T-helper 2 cell (primary cell): Measurements from ENCODE around the gene ALOX12B.
A peak's percentile ranks its signal among the peaks of the same experiment; 100 is the strongest.

Source experiments
- DNase-seq, 5 experiments: peaks; one replicate each; pipeline versions ENCODE4 v3.0.0 to v3.0.0-alpha.2; 2012 to 2022
- total RNA-seq, 2 donors: gene quantifications; one replicate each; lab custom pipeline; 2026; lab: John Stamatoyannopoulos, UW

ALOX12B gene
- total RNA-seq = 0 to 0.07 reads per million in 2 donors

GRCh38 chr17:8087075-8087951 is at the start of gene ALOX12B:
ALOX12B (minus strand) TSS chr17:8087716; CDS start chr17:8087442, 274 bp downstream.
- DNase-seq = no peak

DNA sequence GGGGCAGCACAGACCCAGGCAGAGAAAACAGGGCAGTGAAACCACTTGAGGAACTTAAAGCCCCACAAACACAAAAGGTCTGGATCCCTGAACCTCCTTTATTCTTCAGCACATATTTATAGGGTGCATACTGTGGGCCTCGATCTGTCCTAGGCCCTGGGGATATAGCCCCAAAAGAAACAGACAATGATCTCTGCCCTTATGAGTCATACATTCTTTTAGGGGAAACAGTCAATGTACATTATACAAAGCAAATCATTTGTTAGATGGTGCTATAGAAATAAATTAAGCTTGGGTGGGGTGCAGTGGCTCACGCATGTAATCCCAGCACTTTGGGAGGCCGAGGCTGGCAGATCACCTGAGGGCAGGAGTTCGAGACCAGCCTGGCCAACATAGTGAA is 46.4 kb upstream of the ALOX12B start:
- DNase-seq = no peak

DNA sequence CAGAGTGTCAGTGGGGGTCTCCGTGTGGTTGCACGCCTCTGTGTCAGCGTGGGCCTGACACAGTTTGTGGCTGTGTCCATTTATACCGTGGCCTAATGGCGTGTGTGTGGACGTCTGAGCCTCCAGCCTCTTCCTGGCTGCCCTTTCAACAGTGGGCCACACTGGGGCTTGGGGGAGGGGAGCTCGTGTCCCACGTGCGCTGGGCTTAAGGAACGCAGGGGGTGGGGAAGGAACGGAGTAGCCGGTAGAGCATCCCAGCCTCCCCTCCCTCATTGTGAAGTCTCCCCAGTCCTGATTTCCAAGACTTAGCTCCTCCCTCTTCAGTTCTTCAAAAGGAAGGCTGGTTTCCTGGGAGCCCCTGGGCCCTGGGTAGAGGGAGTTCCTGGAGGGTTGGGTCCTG is 45.9 kb upstream of the ALOX12B start:
- no peak for DNase-seq

DNA sequence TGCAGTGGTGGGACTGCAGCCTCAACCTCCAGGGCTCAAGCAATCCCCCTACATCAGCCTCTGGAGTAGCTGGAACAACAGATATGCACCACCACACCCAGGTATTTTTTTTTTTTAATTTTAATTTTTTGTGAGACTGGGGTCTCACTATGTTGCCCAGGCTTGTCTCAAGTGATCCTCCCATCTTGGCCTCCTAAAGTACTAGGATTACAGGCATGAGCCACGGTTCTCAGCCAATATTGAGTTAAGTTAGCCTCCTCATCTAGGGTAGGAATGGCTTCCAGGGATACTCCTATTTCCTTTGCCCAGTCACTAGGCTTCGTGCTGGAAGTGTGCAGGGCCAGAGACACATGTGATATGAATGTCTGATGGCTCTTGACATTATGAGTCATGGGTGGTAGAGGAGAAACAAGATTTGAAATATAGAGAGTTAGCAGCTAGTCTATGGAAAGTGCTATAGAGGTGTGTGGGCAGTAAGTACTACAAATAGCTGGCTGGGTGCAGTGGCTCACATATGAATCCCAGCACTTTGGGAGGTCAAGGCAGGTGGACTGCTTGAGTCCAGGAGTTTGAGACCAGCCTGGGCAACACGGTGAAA is 44.4 kb upstream of the ALOX12B start:
- no peak for DNase-seq

DNA sequence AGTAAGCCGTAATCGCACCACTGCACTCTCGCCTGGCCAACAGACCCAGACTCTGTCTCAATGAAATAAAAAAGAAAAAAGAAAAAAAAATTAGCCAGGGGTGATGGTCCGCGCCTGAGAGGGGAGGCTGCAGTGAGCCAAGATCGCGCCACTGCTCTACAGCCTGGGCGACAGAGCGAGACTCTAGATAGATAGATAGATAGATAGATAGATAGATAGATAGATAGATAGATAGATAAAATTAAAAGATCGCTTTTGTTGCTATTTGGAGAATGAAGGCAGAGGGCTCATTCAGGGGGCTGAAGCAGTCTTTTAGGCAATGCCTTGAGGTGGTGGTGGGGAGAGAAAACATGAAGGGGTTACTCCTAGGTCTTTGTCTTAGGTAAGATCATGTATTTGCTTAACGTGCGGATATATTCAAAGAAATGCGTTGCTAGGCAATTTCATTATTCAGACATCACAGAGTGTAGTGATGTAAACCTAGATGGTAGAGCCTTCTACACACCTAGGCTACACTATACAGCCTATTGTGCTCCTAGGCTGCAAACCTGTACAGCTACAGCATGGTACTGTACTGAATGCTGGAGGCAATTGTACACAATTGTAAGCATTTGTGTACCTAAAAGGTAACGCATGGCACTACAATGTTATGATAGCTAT is 40.7 kb upstream of the ALOX12B start:
- DNase-seq = no peak

DNA sequence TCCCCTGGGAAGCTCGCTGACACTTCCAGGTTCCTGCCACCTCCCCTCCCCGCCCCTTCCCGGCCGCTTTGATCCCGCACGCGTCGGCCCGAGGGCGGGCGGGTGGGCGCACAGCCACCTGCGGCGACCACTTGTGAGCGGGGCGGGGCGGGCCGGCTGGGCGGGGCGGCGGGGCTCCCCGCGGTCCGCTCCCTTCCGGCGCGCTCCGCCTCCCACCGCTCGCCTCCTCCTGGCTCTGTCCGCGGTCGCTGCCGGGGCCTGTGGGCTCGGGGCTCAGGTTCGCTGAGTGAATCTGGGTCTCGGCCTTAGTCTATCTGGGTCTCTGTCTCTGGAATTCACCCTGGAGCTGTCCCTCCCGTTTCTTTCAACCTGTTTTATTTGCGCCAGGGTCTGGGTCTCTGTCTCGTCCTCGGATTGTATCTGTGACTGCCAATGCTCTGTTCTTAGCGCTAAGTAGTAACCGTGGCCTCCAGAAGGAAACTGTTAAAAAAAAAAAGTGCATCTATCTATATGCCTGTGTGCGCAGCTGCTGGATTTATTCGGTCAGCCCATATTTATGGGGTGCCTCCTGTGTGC is 39.1 kb upstream of the ALOX12B start:
- peak in 1 of 5 experiments; percentile 50 for DNase-seq

DNA sequence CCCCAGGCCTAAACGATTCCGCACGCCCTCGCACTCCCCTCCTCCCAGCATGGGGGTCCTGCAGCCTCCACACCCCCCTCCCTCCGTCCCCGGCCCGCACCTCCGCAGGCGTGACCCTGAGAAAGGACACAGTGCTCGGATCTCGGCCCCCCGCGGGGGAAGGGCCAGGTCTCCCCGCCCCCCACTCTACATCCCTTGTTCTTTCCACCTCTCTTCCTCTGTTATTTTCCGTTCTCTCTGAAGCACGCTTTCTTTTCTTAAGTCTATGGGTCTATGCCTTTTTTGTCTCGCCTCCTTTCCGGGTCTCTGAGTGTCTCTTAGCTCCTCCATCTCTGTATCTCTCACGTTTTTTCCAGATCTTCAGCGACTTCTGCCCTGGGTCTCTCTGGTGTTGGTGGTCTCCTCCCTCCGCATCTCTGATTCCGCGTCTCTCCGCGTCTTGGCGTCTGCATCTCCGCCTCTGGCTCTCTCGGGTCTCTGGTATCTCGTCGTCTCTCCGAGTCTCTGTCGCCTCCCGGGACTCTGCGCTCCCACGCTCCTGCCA is 38.5 kb upstream of the ALOX12B start:
- DNase-seq = peak in 1 of 5 experiments; percentile 12

GRCh38 chr17:8125154-8125946 is 37.8 kb upstream of the ALOX12B start:
- peak; percentile 59 to 84 (median 77) for DNase-seq

DNA sequence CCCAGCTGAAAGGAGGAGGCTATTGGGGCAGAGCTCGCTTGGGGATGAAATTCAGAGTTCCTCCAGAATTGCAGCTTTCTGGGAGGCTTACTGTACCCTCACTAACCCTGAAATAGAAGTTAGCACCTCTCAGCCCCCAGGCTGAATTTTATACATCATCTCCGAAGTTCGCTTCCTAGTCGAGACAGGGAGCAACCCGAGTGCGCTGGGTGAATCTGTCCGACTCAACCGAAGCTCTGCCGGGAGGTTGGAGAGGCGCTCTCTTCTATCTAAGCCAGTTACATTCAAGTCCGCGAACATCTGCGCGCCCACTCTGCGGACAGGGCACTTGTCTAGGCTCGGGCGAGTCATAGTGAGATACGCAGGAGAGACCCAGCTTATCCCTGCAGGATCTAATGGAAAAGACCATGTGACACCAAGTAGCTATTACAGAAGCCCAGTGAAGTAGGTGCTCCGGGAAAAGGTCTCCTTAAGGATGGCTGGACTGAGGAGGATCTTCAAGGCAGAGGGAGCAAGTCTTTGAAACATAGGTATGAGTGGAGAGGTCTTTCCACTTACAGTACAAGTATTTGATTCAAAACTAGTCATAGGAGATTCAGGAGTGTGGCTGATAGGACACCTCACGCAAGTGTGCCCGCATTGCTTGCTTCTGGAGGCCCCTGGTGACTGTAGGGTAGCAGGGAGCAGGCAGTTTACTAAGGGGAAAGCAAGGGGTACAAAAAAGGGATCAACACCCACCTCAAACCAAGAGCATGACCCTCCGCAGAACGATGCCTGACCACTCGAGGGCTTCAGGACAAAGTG is 37.0 kb upstream of the ALOX12B start:
- no peak for DNase-seq

DNA sequence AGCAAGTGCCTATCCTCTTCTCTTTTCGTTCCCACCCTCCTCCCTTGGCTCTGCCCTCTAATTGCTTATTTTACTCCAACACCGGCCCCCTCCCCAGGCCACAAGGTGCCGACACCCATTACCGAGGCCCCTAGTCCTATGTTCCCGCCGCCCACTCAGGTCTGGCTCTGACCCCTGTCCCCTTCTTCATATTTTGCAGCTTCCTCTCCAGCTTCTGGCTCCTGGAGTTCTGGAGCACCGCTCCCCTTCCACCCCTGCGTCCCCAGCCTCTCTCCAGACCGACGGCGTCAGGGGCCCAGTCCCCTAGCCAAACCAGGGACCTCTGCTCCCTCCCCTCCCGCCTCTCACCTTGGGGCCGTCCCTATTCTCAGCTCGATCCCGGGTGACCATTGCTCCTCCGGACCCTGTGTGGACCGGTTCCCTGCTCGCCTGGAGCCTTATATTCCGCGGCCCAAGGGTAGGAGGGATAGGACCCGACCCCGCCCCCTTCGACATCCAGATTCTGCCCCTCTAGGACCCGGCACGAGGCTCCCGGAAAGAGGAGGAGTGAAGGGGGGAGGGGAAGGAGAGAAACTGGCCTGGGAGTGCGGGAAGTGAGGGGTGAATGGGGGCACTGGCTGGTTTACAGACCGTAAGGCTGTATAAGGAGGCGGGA is 36.3 kb upstream of the ALOX12B start, which contains the start of gene HES7:
Gene HES7, minus strand, starts transcription at position 412 of the 655 bp plus-strand sequence. Its CDS starts 22 bp downstream, at position 390.
- no peak for DNase-seq

DNA sequence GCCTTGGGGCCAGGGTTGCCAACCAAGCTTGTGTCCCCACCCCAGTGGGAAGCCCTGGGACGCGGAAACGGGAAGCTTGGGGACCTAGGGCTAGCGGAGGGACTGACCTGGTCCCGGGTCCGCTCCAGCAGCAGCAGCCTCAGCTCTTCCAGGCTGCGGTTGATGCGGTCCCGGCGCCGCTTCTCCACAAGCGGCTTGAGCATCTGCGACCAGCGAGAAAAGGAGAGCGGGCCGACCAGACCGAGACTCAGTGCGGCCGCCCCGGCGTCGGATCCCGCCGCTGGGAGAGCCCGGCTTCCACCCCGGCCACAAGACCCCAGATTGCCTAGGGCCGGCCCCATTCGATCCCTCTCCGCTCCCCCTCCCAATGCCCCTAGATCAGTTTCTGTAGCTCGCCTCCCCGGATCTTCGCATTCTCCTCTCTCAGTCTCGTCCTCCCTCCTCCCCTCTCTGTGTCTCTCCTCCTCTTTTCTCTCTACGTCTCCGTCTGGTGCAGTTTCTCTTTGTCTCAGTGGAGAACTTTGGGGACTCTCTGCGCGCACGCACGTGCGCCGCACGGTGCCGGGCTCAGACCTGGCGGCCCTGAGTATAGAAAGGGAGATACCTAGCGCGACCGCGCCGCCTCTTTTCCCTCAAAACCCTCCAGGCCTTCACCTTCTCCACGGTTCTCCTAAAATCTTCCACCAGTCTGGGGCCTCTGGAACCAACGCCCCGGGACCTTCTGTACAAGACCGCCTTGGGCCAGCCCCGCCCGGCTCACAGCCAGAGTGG is 35.6 kb upstream of the ALOX12B start:
- DNase-seq = peak in 1 of 5 experiments; percentile 73

GRCh38 chr17:8122422-8122923 is 35.0 kb upstream of the ALOX12B start:
- DNase-seq = no peak

GRCh38 chr17:8121681-8122421 is 34.3 kb upstream of the ALOX12B start:
- DNase-seq = peak in 1 of 5 experiments; percentile 48

- DNase-seq = no peak
These were observed 33.8 kb upstream of the ALOX12B start for GRCh38 chr17:8121407-8121680.

- peak in 3 of 5 experiments; percentile 54 to 76 (median 68) for DNase-seq
These were observed 33.2 kb upstream of the ALOX12B start for GRCh38 chr17:8120520-8121406.

DNA sequence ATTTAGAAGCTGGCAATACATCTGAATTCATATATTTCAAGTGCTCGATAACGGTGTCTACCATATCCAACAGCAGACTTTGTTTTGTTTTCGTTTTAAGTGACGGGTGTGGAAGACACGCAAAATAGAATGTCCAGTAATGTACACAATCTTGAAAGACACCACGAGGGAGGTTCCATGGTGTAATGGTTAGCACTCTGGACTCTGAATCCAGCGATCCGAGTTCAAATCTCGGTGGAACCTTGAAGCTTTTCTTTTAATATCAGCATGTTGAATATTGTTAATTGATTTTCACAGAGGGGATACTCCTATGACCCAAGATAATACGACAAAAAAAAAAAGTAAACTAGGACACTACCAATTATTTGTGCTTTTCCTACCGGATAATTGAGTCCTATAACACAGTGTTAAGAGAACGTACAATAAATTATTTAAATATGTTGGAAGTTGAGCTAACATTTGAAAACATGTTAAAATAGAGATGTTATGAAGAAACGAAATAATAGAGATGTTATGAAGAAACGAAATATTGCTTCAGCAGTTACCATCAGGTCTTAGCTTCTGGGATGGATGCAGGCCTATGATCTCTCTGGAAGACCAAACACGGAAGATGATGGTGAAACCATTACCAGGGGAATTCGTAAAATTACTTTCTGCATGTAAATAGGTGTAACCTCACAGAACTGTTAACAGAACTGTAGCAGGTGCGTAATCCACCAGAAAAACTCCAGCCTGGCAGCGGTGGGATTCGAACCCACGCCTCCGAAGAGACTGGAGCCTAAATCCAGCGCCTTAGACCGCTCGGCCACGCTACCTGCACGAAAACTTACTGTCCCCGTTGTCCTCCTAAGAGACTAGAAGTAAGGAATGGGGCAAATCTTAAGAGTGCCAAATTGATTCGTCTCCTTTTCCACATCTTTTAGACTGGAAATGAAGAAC is 32.3 kb upstream of the ALOX12B start:
- peak in 4 of 5 experiments; percentile 58 to 89 (median 87) for DNase-seq
